ENCODE data around the gene GNS. TPM values are rescaled to one million over a fixed set of nuclear protein-coding genes. Genes with fewer than 3 reads are reported as not detected.
A peak's percentile ranks its signal among the peaks of the same experiment; 100 is the strongest.

GNS gene
- total RNA-seq, 2 donors from 2014 or later, result 107 to 125 TPM

GRCh38 chr12:64745259-64745807, 13.9 kb downstream of the GNS start:
- Histone ChIP-seq H3K4me1 (ENCODE audit: control insufficient read depth in 1 of 2, low read depth in 2 of 2) (peaks cover 15 to 19% of the 10 kb centered on the region in 2 donors), H3K27ac (peak overlapping the region; percentile 68 to 73), H3K4me3 (no peak overlapping the region), H3K9me3 (no peaks in the 10 kb centered on the region), H3K36me3 (peaks cover 24% of the 10 kb centered on the region), H3K27me3 (replicated peaks; ENCODE audit: insufficient read depth) (no peaks in the 10 kb centered on the region)
- no peak for TF ChIP-seq CTCF (IDR thresholded peaks at IDR 0.05)
- DNase-seq (ENCODE audit: low spot score), result no peak
- ATAC-seq (ENCODE audit: insufficient number of reproducible peaks, low FRiP score, low read depth), result no peak

GRCh38 chr12:64744422-64745258, 14.6 kb downstream of the GNS start:
- H3K4me3 ChIP-seq, result peak overlapping the region; percentile 39
- ATAC-seq (ENCODE audit: insufficient number of reproducible peaks, low FRiP score, low read depth) (peak; percentile 57), DNase-seq (ENCODE audit: low spot score) (no peak)
- H3K36me3 ChIP-seq, result peaks cover 25% of the 10 kb centered on the region
- no peaks in the 10 kb centered on the region for H3K27me3 ChIP-seq (replicated peaks; ENCODE audit: insufficient read depth)
- H3K27ac ChIP-seq, result peak overlapping the region; percentile 68 to 73
- H3K9me3 ChIP-seq, result no peaks in the 10 kb centered on the region
- peaks cover 15 to 19% of the 10 kb centered on the region in 2 donors for H3K4me1 ChIP-seq (ENCODE audit: control insufficient read depth in 1 of 2, low read depth in 2 of 2)
- no peak for TF ChIP-seq CTCF (IDR thresholded peaks at IDR 0.05)

GRCh38 chr12:64743206-64743605, 16.0 kb downstream of the GNS start:
- peaks cover 15 to 19% of the 10 kb centered on the region in 2 donors for H3K4me1 ChIP-seq (ENCODE audit: control insufficient read depth in 1 of 2, low read depth in 2 of 2)
- no peak overlapping the region for H3K27ac ChIP-seq
- DNase-seq (ENCODE audit: low spot score) (no peak), ATAC-seq (ENCODE audit: insufficient number of reproducible peaks, low FRiP score, low read depth) (no peak)
- H3K36me3 ChIP-seq, result peaks cover 30% of the 10 kb centered on the region
- H3K9me3 ChIP-seq, result no peaks in the 10 kb centered on the region
- no peak for TF ChIP-seq CTCF (IDR thresholded peaks at IDR 0.05)
- no peak overlapping the region for H3K4me3 ChIP-seq
- H3K27me3 ChIP-seq (replicated peaks; ENCODE audit: insufficient read depth), result no peaks in the 10 kb centered on the region

GRCh38 chr12:64742416-64742815, 16.8 kb downstream of the GNS start:
- H3K4me3 ChIP-seq, result no peak overlapping the region
- H3K4me1 ChIP-seq (ENCODE audit: control insufficient read depth in 1 of 2, low read depth in 2 of 2), result peaks cover 15 to 19% of the 10 kb centered on the region in 2 donors
- DNase-seq (ENCODE audit: low spot score) (no peak), ATAC-seq (ENCODE audit: insufficient number of reproducible peaks, low FRiP score, low read depth) (no peak)
- H3K9me3 ChIP-seq, result no peaks in the 10 kb centered on the region
- H3K27ac ChIP-seq, result no peak overlapping the region
- peaks cover 35% of the 10 kb centered on the region for H3K36me3 ChIP-seq
- TF ChIP-seq CTCF (IDR thresholded peaks at IDR 0.05), result no peak
- H3K27me3 ChIP-seq (replicated peaks; ENCODE audit: insufficient read depth), result no peaks in the 10 kb centered on the region

- Histone ChIP-seq H3K4me1 (ENCODE audit: control insufficient read depth in 1 of 2, low read depth in 2 of 2) (peaks cover 13 to 14% of the 10 kb centered on the region in 2 donors), H3K9me3 (no peaks in the 10 kb centered on the region), H3K36me3 (peaks cover 48% of the 10 kb centered on the region), H3K27me3 (replicated peaks; ENCODE audit: insufficient read depth) (no peaks in the 10 kb centered on the region), H3K4me3 (no peak overlapping the region), H3K27ac (no peak overlapping the region)
- no peak for TF ChIP-seq CTCF (IDR thresholded peaks at IDR 0.05)
- no peak for ATAC-seq (ENCODE audit: insufficient number of reproducible peaks, low FRiP score, low read depth)
- DNase-seq (ENCODE audit: low spot score), result no peak
These were observed 18.6 kb downstream of the GNS start for GRCh38 chr12:64740646-64741045.

Data from thoracic aorta (tissue), 2 donors.